Mesendoderm (in vitro differentiated cells): ENCODE data around the gene SLC1A1.

ENCODE experiments used
- DNase-seq: peaks from one replicate; pipeline ENCODE4 v3.0.0; 2013
- H2AK5ac ChIP-seq: 2 replicates; pipeline ENCODE4 v1.6.1; 2013; ENCODE audit warnings: low read length, inconsistent platforms
- H2BK120ac ChIP-seq: 2 replicates; pipeline ENCODE4 v1.6.1; 2013; ENCODE audit warnings: low read depth, mild to moderate bottlenecking, low read length, moderate library complexity, mixed read lengths
- H2BK15ac ChIP-seq: replicated peaks from 2 replicates; pipeline ENCODE4 v1.6.1; 2013; ENCODE audit warnings: low read depth, mild to moderate bottlenecking, moderate library complexity
- H2BK5ac ChIP-seq: 2 replicates; pipeline ENCODE4 v1.6.1; 2013; ENCODE audit warnings: low read length, inconsistent platforms
- H3K18ac ChIP-seq: 2 replicates; pipeline ENCODE4 v1.6.1; 2013; ENCODE audit warnings: mild to moderate bottlenecking, low read length, mixed read lengths
- H3K23ac ChIP-seq: one replicate; pipeline ENCODE4 v1.6.1; 2013; ENCODE audit warnings: low read length
- H3K27ac ChIP-seq: 2 replicates; pipeline ENCODE4 v1.5.1; 2013; ENCODE audit warnings: low read depth, mild to moderate bottlenecking, inconsistent platforms, low read length, moderate library complexity
- H3K27me3 ChIP-seq: 2 replicates; pipeline ENCODE4 v1.6.1; 2013; ENCODE audit warnings: low read length, control low read depth, mild to moderate bottlenecking, inconsistent platforms; ENCODE audit not compliant: insufficient read depth, poor library complexity
- H3K36me3 ChIP-seq: 2 replicates; pipeline ENCODE4 v1.6.1; 2013; ENCODE audit warnings: low read length, inconsistent platforms; ENCODE audit not compliant: control insufficient read depth, insufficient read depth
- H3K4ac ChIP-seq: one replicate; pipeline ENCODE4 v1.6.1; 2013; ENCODE audit warnings: low read depth, mild to moderate bottlenecking, low read length, moderate library complexity
- H3K4me1 ChIP-seq: 2 replicates; pipeline ENCODE4 v1.6.1; 2013; ENCODE audit warnings: low read depth, low read length, inconsistent platforms; ENCODE audit not compliant: control insufficient read depth
- H3K4me2 ChIP-seq: 2 replicates; pipeline ENCODE4 v1.6.1; 2013; ENCODE audit warnings: low read length
- H3K4me3 ChIP-seq: 2 replicates; pipeline ENCODE4 v1.5.1; 2013; ENCODE audit warnings: mild to moderate bottlenecking, low read length
- H3K56ac ChIP-seq: one replicate; pipeline ENCODE4 v1.6.1; 2013; ENCODE audit warnings: low read length
- H3K79me1 ChIP-seq: 2 replicates; pipeline ENCODE4 v1.6.1; 2013; ENCODE audit warnings: low read length, inconsistent platforms
- H3K79me2 ChIP-seq: 2 replicates; pipeline ENCODE4 v1.6.1; 2013; ENCODE audit warnings: mild to moderate bottlenecking, low read length; ENCODE audit not compliant: control insufficient read depth, insufficient read depth
- H3K9ac ChIP-seq: 2 replicates; pipeline ENCODE4 v1.6.1; 2013; ENCODE audit warnings: low read length, inconsistent platforms
- H4K5ac ChIP-seq: one replicate; pipeline ENCODE4 v1.6.1; 2013; ENCODE audit warnings: low read length
- H4K8ac ChIP-seq: one replicate; pipeline ENCODE4 v1.6.1; 2013; ENCODE audit warnings: low read depth, mild to moderate bottlenecking, control low read depth, low read length, moderate library complexity
- WGBS: extraction: QIAGEN DNeasy Blood & Tissue Kit; methylation state at CpG from one replicate; pipeline ENCODE4 v1.1.7; 2013; ENCODE audit warnings: low lambda C conversion rate, missing lambda C conversion rate; ENCODE audit not compliant: insufficient coverage; ENCODE audit errors: extremely low coverage; 5-methylcytosine and 5-hydroxymethylcytosine counted together

The SLC1A1 gene

DNA sequence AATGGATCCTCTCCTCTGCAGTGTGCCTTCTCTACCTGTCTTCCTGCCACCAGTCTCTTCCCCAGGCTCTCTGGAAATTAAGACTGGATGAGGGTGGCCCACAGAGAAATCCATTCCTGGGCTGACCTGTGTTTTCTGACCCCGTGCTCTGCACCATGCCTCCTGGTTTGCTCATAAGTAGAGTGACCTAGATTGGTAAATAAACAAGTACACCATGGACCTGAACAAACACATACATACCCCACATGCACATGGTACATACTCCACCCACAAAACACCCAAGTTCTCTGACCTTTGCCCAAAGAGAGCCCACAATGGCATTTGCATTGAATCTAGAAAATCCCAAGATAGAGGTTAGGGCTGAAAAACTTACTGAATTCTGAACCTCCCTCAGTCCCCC, 94.4 kb downstream of the SLC1A1 start:
- Histone ChIP-seq H3K79me1 (no peaks in the 10 kb centered on the region), H3K36me3 (no peaks in the 10 kb centered on the region), H4K5ac (no peak overlapping the region), H2BK5ac (no peak overlapping the region), H3K4me2 (no peak overlapping the region), H3K79me2 (no peaks in the 10 kb centered on the region), H2BK15ac (no peak overlapping the region), H3K27ac (no peak overlapping the region), H3K4me3 (no peak overlapping the region), H3K4me1 (no peaks in the 10 kb centered on the region), H3K9ac (no peak overlapping the region), H3K18ac (no peak overlapping the region), H3K4ac (no peak overlapping the region), H2AK5ac (no peak overlapping the region), H2BK120ac (no peak overlapping the region), H3K56ac (no peak overlapping the region), H3K27me3 (no peaks in the 10 kb centered on the region), H4K8ac (no peak overlapping the region), H3K23ac (no peak overlapping the region)
- DNase-seq = no peak
- no CpG with 5 or more reads among the region's 1 CpG for WGBS

- Histone ChIP-seq H3K4ac (no peak overlapping the region), H2BK15ac (no peak overlapping the region), H4K5ac (no peak overlapping the region), H2BK5ac (no peak overlapping the region), H3K4me3 (no peak overlapping the region), H3K4me2 (no peak overlapping the region), H3K23ac (no peak overlapping the region), H3K36me3 (no peaks in the 10 kb centered on the region), H3K4me1 (no peaks in the 10 kb centered on the region), H4K8ac (no peak overlapping the region), H2BK120ac (no peak overlapping the region), H3K79me1 (no peaks in the 10 kb centered on the region), H3K27ac (no peak overlapping the region), H2AK5ac (no peak overlapping the region), H3K79me2 (no peaks in the 10 kb centered on the region), H3K27me3 (no peaks in the 10 kb centered on the region), H3K18ac (no peak overlapping the region), H3K56ac (no peak overlapping the region), H3K9ac (no peak overlapping the region)
- DNase-seq = peak; percentile 39
- no CpG with 5 or more reads among the region's 5 CpGs for WGBS
These were observed 94.9 kb downstream of the SLC1A1 start for GRCh38 chr9:4585135-4585534.

- no peak overlapping the region for H3K23ac ChIP-seq
These were observed 98.5 kb downstream of the SLC1A1 start for GRCh38 chr9:4588721-4589120.

DNA sequence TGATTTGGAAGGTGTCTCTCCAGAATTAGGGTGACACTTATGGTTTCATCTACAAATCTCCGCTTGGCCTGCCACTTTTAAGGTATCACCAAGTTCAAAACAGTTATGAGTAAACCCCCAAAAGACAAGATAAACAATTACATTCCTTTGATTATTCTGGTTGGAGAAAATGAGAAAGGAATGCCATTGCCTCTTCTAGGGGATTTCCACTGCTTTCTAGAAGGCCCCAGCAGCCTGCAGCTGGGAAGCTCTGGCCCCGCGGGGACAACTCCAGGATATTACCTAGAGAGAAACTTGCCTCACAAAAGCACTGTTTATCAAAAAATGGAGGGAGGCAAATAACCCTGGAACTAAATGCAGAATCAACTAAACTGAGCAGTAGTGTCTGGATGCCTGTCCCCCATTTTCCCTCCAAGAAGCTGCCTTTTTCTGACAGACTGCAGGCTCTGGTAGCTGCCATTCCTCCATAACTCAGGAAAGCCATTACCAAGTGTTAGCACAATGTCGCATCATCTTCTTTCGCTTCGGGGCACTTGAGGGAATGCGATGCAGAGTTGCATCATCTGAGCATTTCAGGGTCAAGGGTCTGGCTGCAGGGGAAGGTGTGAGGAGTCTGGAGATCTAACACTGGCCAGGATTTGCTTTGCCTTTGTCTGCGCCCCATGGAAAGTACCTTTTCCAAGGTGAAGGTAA, 100.3 kb downstream of the SLC1A1 start:
- H3K36me3 ChIP-seq = no peaks in the 10 kb centered on the region
- H3K27ac ChIP-seq = no peak overlapping the region
- H3K56ac ChIP-seq = peak overlapping the region; percentile 30
- H2BK15ac ChIP-seq = no peak overlapping the region
- no peak overlapping the region for H4K8ac ChIP-seq
- H3K23ac ChIP-seq = no peak overlapping the region
- DNase-seq = peak; percentile 63
- no peak overlapping the region for H3K4ac ChIP-seq
- no peak overlapping the region for H2AK5ac ChIP-seq
- H3K4me1 ChIP-seq = peaks cover 3% of the 10 kb centered on the region
- H3K9ac ChIP-seq = no peak overlapping the region
- no peak overlapping the region for H2BK5ac ChIP-seq
- no peak overlapping the region for H4K5ac ChIP-seq
- H3K79me2 ChIP-seq = no peaks in the 10 kb centered on the region
- H3K4me3 ChIP-seq = no peak overlapping the region
- no peak overlapping the region for H2BK120ac ChIP-seq
- H3K4me2 ChIP-seq = no peak overlapping the region
- no CpG with 5 or more reads among the region's 8 CpGs for WGBS
- no peaks in the 10 kb centered on the region for H3K27me3 ChIP-seq
- H3K79me1 ChIP-seq = no peaks in the 10 kb centered on the region
- no peak overlapping the region for H3K18ac ChIP-seq

More at GRCh38 chr9:4588721-4589120, 98.5 kb downstream of the SLC1A1 start:
- Histone ChIP-seq H4K8ac (no peak overlapping the region), H3K27me3 (no peaks in the 10 kb centered on the region), H2BK120ac (no peak overlapping the region), H3K27ac (no peak overlapping the region), H3K79me2 (no peaks in the 10 kb centered on the region), H3K18ac (no peak overlapping the region), H3K4me1 (peaks cover 3% of the 10 kb centered on the region), H3K4me3 (no peak overlapping the region), H2AK5ac (no peak overlapping the region), H3K4ac (no peak overlapping the region), H3K56ac (no peak overlapping the region), H3K36me3 (no peaks in the 10 kb centered on the region), H2BK15ac (no peak overlapping the region), H3K9ac (no peak overlapping the region), H4K5ac (no peak overlapping the region), H3K4me2 (no peak overlapping the region), H3K79me1 (no peaks in the 10 kb centered on the region), H2BK5ac (no peak overlapping the region)
- no peak for DNase-seq
- WGBS = no CpG with 5 or more reads among the region's 2 CpGs

GRCh38 chr9:4591123-4591500, 100.8 kb downstream of the SLC1A1 start:
- Histone ChIP-seq H2BK15ac (no peak overlapping the region), H3K27ac (no peak overlapping the region), H3K9ac (no peak overlapping the region), H3K79me2 (no peaks in the 10 kb centered on the region), H3K23ac (no peak overlapping the region), H3K4ac (no peak overlapping the region), H3K56ac (no peak overlapping the region), H4K5ac (no peak overlapping the region), H2BK5ac (no peak overlapping the region), H3K18ac (no peak overlapping the region), H2BK120ac (no peak overlapping the region), H3K27me3 (no peaks in the 10 kb centered on the region), H3K4me2 (no peak overlapping the region), H3K4me1 (peaks cover 3% of the 10 kb centered on the region), H3K4me3 (no peak overlapping the region), H3K36me3 (no peaks in the 10 kb centered on the region), H3K79me1 (no peaks in the 10 kb centered on the region), H4K8ac (no peak overlapping the region), H2AK5ac (no peak overlapping the region)
- WGBS = no CpG with 5 or more reads among the region's 4 CpGs
- no peak for DNase-seq

- H3K4me2 ChIP-seq = no peak overlapping the region
- no peak overlapping the region for H4K5ac ChIP-seq
- no peaks in the 10 kb centered on the region for H3K79me2 ChIP-seq
- no peak overlapping the region for H2BK120ac ChIP-seq
- no peak overlapping the region for H2BK5ac ChIP-seq
- H3K4me3 ChIP-seq = no peak overlapping the region
- no peaks in the 10 kb centered on the region for H3K27me3 ChIP-seq
- no peak overlapping the region for H3K4ac ChIP-seq
- no peak overlapping the region for H3K18ac ChIP-seq
- no peak overlapping the region for H3K56ac ChIP-seq
- no peak for DNase-seq
- no peak overlapping the region for H2BK15ac ChIP-seq
- no peak overlapping the region for H3K9ac ChIP-seq
- WGBS = no CpG with 5 or more reads among the region's 3 CpGs
- no peak overlapping the region for H4K8ac ChIP-seq
- H3K27ac ChIP-seq = no peak overlapping the region
- H3K23ac ChIP-seq = no peak overlapping the region
- H3K36me3 ChIP-seq = no peaks in the 10 kb centered on the region
- peaks cover 3% of the 10 kb centered on the region for H3K4me1 ChIP-seq
- no peaks in the 10 kb centered on the region for H3K79me1 ChIP-seq
- no peak overlapping the region for H2AK5ac ChIP-seq
These were observed 102.0 kb downstream of the SLC1A1 start for GRCh38 chr9:4592295-4592694.
